ENCODE results near the gene DPP10. TPM values are rescaled to one million over a fixed set of nuclear protein-coding genes. Genes with fewer than 3 reads are reported as not detected.

DPP10 gene
- total and polyA plus RNA-seq, 8 donors: 1.1 to 8.2 (median 5.8) TPM

- no peak overlapping the region for H3K4me3 ChIP-seq
- intact Hi-C loops (cut with DNase I): no loop called here
- H3K27ac ChIP-seq: no peak overlapping the region
- FAIRE-seq (no peak), DNase-seq (no peak), ATAC-seq (no peak)
- no peaks in the 10 kb centered on the region for H3K36me3 ChIP-seq
- H3K9me3 ChIP-seq: no peaks in the 10 kb centered on the region
- no peaks in the 10 kb centered on the region for H3K4me1 ChIP-seq
- no peaks in the 10 kb centered on the region for H3K27me3 ChIP-seq
- 86 to 87% methylated on average over 5 of the region's 5 CpGs for WGBS, 2 donors
- TF ChIP-seq CTCF (IDR thresholded peaks at IDR 0.05): no peak
Observed at GRCh38 chr2:115833196-115833595, 1390.8 kb downstream of the DPP10 start.

- FAIRE-seq: no peak
- no peaks in the 10 kb centered on the region for H3K4me1 ChIP-seq
- no peak for DNase-seq
- H3K27ac ChIP-seq: no peak overlapping the region
- WGBS, 2 donors: 73 to 79% methylated on average over 2 of the region's 2 CpGs
- H3K36me3 ChIP-seq: no peaks in the 10 kb centered on the region
- no peaks in the 10 kb centered on the region for H3K27me3 ChIP-seq
- H3K4me3 ChIP-seq: no peak overlapping the region
- intact Hi-C loops (cut with DNase I): no loop called here
- TF ChIP-seq CTCF (IDR thresholded peaks at IDR 0.05): no peak
- H3K9me3 ChIP-seq: no peaks in the 10 kb centered on the region
- ATAC-seq: no peak
Observed at GRCh38 chr2:115838539-115838938, 1396.1 kb downstream of the DPP10 start.

- no peaks in the 10 kb centered on the region for H3K27me3 ChIP-seq
- TF ChIP-seq CTCF (IDR thresholded peaks at IDR 0.05): no peak
- H3K4me1 ChIP-seq: no peaks in the 10 kb centered on the region
- H3K4me3 ChIP-seq: no peak overlapping the region
- no peaks in the 10 kb centered on the region for H3K9me3 ChIP-seq
- no peak for DNase-seq
- no peak overlapping the region for H3K27ac ChIP-seq
- no peak for FAIRE-seq
- ATAC-seq: no peak
- 90 to 93% methylated on average over 3 of the region's 3 CpGs for WGBS, 2 donors
- intact Hi-C loops (cut with DNase I): no loop called here
- no peaks in the 10 kb centered on the region for H3K36me3 ChIP-seq
Observed at GRCh38 chr2:115842306-115842705, 1399.9 kb downstream of the DPP10 start.

- H3K4me3 ChIP-seq: no peak overlapping the region
- 86 to 87% methylated on average over 14 of the region's 14 CpGs for WGBS, 2 donors
- DNase-seq (no peak), ATAC-seq (no peak), FAIRE-seq (no peak)
- no peaks in the 10 kb centered on the region for H3K9me3 ChIP-seq
- TF ChIP-seq CTCF (IDR thresholded peaks at IDR 0.05): no peak
- no peaks in the 10 kb centered on the region for H3K27me3 ChIP-seq
- H3K4me1 ChIP-seq: no peaks in the 10 kb centered on the region
- H3K27ac ChIP-seq: no peak overlapping the region
- intact Hi-C loops (cut with DNase I): no loop called here
- no peaks in the 10 kb centered on the region for H3K36me3 ChIP-seq
Observed at GRCh38 chr2:115848192-115848591, 1405.8 kb downstream of the DPP10 start.

- no peak for FAIRE-seq
- no peak for ATAC-seq
- no peak overlapping the region for H3K27ac ChIP-seq
- no peaks in the 10 kb centered on the region for H3K36me3 ChIP-seq
- no peak for TF ChIP-seq CTCF (IDR thresholded peaks at IDR 0.05)
- intact Hi-C loops (cut with DNase I): no loop called here
- H3K4me3 ChIP-seq: no peak overlapping the region
- peaks cover 0 to 3% (median 0%) of the 10 kb centered on the region in 4 donors for H3K9me3 ChIP-seq
- no peak for DNase-seq
- no peaks in the 10 kb centered on the region for H3K4me1 ChIP-seq
- no peaks in the 10 kb centered on the region for H3K27me3 ChIP-seq
Observed at GRCh38 chr2:115867024-115867423, 1424.6 kb downstream of the DPP10 start.
